Mesodermal cell (in vitro differentiated cells): Measurements from ENCODE around the gene MMP14.

ENCODE experiments used
- H3K27ac ChIP-seq: 2 replicates; pipeline ENCODE4 v1.7.0; 2013; ENCODE audit warnings: mild to moderate bottlenecking, low read depth, low read length, moderate library complexity; ENCODE audit not compliant: severe bottlenecking
- H3K36me3 ChIP-seq: 2 replicates; pipeline ENCODE4 v1.7.1; 2013; ENCODE audit warnings: mild to moderate bottlenecking, low read length, moderate library complexity; ENCODE audit not compliant: control insufficient read depth, insufficient read depth
- H3K4me1 ChIP-seq: one replicate; pipeline ENCODE4 v1.7.1; 2013; ENCODE audit warnings: mild to moderate bottlenecking, low read length; ENCODE audit not compliant: insufficient read depth, control insufficient read depth, poor library complexity, severe bottlenecking
- H3K4me3 ChIP-seq: 2 replicates; pipeline ENCODE4 v1.7.0; 2013; ENCODE audit warnings: low read length, control low read depth, mild to moderate bottlenecking; ENCODE audit not compliant: insufficient read depth, poor library complexity, severe bottlenecking; ENCODE audit errors: extremely low read depth
- H3K9me3 ChIP-seq: 2 replicates; pipeline ENCODE4 v1.7.1; 2013; ENCODE audit warnings: mild to moderate bottlenecking, low read length, moderate library complexity; ENCODE audit not compliant: control insufficient read depth
- WGBS, 2 experiments: methylation state at CpG; one replicate each; pipeline ENCODE4 v1.1.5; 2013; ENCODE audit warnings: missing lambda C conversion rate in 2 of 2; ENCODE audit not compliant: insufficient coverage in 2 of 2; 5-methylcytosine and 5-hydroxymethylcytosine counted together

The MMP14 gene

DNA sequence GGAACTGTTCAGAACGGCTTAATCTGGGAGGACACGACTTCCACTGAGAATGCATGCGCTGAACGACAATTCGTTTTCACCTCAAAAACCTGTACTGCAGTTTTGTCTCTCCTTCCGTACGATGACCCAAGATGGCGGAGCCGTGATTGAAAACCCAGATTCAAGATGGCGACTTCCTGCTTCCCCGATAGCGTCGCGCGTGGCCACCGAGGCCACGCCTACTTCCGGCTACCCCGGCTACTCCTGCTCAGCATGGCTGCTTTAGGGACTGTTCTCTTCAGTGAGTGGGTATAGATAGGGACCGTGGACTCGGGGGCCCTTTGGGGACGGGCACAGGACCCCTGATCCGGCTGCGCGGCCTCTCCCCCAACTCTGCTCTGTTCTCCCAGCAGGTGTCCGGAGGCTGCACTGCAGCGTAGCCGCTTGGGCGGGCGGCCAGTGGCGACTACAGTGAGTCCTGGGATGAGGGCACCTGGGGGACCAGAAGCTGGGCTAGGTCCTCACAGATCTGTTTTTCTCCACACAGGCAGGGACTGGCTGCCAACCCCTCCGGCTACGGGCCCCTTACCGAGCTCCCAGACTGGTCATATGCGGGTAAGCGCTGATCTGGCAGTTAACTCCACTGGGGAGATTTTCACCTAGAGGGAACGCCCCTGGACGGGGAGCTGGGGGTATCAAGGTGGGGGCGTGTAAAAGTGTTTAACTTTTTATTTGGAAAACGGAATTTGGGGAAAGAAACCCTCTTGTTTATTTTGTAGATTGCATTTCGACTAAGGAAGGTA lies 6.5 kb upstream of the MMP14 start, which contains the start of gene MRPL52:
MRPL52 (plus strand) TSS at position 227 of the 782 bp plus-strand sequence; CDS start at position 253, 26 bp downstream.
- peak within 1 kb of the TSS; percentile 86 for H3K4me3 ChIP-seq
- peaks cover 7% of the 10 kb centered on the region for H3K4me1 ChIP-seq
- peaks cover 34% of the 10 kb centered on the region for H3K36me3 ChIP-seq
- H3K27ac ChIP-seq: peak within 1 kb of the TSS; percentile 23
- H3K9me3 ChIP-seq: no peaks in the 10 kb centered on the region
- 2% methylated on average over 33 to 38 of the region's 41 CpGs for WGBS, 2 experiments

DNA sequence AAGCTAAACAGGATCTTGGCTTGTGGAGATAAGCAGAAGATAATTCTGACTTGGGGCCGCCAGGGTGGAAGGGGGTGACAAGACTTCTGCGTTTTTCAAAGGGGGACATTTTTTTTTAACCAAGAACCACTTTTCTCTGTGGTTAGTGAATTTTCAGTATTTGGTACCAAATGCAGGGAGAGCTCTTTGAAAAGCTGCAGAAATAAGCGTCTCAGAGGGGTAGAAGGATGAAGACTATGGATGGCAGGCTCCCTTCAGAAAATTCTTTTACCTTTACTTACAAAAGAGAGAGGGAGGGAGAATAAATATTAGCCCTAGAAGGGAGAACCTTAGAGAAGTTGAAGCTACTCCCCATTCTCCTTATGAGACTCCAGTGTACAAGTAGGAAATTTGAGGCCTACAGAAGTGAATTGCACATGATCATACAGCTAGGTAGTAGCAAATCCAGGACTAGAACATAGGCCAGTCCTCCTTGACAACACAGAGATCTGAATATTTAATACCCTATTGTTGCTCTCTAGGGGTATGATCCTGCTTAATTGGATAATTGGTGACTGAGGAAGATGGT lies 5.9 kb upstream of the MMP14 start:
- H3K4me3 ChIP-seq: peak overlapping the region; percentile 86
- H3K4me1 ChIP-seq: peaks cover 8% of the 10 kb centered on the region
- 40 to 58% methylated on average over 1 to 2 of the region's 3 CpGs for WGBS, 2 experiments
- H3K9me3 ChIP-seq: no peaks in the 10 kb centered on the region
- no peak overlapping the region for H3K27ac ChIP-seq
- H3K36me3 ChIP-seq: peaks cover 40% of the 10 kb centered on the region

DNA sequence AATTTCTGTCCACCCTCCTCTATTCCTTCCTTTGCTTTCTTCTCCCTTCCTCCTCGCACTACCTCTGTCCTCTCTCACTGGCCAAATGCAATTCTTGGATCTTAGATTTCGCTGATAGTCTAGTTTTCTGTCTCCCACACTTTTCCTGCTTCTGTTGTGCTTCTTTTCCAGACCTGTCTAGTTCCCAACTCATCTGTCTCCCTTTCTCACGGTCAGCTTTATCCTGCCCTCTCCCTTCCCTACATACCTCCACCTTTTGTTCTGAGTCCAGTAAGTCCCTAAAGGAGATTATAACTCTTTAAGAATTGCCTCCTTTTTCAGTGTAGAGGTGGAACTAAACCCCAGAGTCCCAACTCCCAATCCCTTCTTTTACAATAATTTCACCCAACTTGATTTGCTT lies 880 bp upstream of the MMP14 start:
- Histone ChIP-seq H3K27ac (peak overlapping the region; percentile 86), H3K4me3 (peak overlapping the region; percentile 92), H3K9me3 (no peaks in the 10 kb centered on the region), H3K4me1 (peaks cover 34% of the 10 kb centered on the region), H3K36me3 (peaks cover 70% of the 10 kb centered on the region)
- WGBS, 2 experiments: 86 to 93% methylated on average over 3 of the region's 3 CpGs

DNA sequence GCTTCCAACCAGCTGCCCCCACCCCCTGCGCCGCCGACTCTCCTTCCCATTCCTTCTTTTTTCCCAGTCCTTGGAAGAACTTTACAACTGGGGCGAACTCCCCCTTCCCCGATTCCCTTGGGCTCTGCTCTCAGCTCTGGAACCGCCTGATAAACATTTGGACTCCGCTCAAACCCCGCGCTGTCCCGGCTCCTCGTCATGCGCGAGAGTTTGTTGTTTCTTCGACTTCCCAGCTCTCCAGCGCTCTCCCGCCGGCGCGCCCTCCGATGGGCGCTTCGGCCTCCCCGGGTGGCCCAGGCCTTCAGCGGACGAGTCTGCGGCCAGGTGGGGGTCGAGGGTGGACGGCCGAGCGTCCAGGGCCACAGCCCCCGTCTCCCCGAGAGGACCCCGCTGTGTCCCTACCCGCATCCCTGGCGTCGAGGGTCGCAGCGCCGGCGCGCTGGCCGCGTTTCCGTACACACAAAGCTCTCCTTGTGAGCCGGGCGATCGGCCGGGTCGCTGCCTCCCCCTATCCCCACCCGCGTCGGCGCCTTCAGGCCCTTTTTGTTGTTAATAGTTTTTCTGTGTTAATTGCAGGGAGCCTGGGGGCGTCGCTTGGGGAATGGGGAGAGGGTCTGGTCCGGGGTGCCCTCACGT lies 847 bp downstream of the MMP14 start:
- Histone ChIP-seq H3K4me3 (peak overlapping the region; percentile 92), H3K36me3 (peaks cover 75% of the 10 kb centered on the region), H3K27ac (peak overlapping the region; percentile 86), H3K4me1 (peaks cover 31% of the 10 kb centered on the region), H3K9me3 (no peaks in the 10 kb centered on the region)
- 0 to 2% methylated on average over 26 to 45 of the region's 57 CpGs for WGBS, 2 experiments

DNA sequence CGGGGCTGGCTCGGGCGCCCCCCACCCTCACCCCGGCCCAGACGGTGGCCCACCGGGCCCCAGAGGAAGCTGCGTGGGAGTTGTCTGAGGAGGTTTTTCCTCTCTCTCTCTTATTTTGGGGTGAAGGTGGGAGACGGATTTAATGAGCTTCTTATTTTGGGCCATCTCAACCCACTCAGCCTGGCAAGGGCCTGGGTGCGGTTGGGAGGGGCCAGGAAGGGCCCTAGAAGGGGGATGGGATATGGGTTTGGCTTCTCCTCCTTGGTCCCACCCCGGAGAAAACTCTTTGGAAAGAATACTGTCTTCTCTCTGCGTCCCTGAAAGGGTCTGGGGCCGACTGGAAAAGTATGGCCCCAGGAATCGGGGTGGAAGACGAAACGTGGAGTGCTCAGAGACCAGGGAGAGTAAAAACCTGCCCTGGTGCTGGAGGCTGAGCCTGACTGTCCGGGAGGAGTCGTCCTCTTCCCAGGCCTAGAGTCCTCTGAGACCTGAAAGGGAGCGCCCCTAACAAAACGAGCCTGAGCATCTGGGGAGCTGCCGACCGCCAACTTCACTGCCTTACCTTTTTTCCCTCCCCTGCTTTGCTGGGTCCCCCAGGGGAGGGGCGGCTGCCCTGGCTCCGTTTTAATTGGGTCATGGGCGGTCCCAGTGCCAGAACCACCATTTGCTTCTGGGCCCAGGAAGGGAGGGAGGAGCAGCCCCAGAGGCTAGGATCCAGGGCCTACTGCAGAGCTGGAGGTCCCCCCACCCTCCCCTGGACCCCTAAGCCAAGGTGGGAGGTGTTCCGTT lies 1.6 kb downstream of the MMP14 start:
- no peak overlapping the region for H3K27ac ChIP-seq

DNA sequence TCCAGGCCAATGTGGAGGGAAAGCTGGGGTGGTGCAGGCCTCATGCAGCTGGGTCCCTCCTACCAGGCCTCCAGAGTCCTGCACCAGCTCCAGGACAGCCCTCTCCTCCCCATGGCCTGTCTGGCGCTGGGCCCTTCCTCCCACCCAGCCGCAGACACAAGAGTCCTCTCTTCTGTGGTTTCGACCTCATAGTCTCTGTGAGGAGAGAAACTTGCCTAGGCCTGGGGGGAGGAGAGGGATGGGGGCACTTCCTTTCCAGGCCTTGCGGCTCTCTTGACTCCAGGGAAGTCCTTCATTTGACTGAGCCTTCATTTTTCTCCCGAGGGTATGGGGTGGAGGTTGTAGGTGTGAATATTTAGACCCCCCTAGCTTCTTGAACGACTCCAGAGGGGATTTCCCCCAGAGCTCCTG lies 2.3 kb downstream of the MMP14 start:
- peak overlapping the region; percentile 92 for H3K4me3 ChIP-seq
- H3K27ac ChIP-seq: no peak overlapping the region
- peaks cover 79% of the 10 kb centered on the region for H3K36me3 ChIP-seq
- no peaks in the 10 kb centered on the region for H3K9me3 ChIP-seq
- peaks cover 31% of the 10 kb centered on the region for H3K4me1 ChIP-seq
- WGBS, 2 experiments: 40 to 86% methylated on average over 1 to 2 of the region's 6 CpGs

More for the DNA sequence above, 1.6 kb downstream of the MMP14 start:
- WGBS, 2 experiments: 27 to 33% methylated on average over 12 to 15 of the region's 25 CpGs
- Histone ChIP-seq H3K9me3 (no peaks in the 10 kb centered on the region), H3K4me3 (peak overlapping the region; percentile 92), H3K36me3 (peaks cover 77% of the 10 kb centered on the region), H3K4me1 (peaks cover 31% of the 10 kb centered on the region)

DNA sequence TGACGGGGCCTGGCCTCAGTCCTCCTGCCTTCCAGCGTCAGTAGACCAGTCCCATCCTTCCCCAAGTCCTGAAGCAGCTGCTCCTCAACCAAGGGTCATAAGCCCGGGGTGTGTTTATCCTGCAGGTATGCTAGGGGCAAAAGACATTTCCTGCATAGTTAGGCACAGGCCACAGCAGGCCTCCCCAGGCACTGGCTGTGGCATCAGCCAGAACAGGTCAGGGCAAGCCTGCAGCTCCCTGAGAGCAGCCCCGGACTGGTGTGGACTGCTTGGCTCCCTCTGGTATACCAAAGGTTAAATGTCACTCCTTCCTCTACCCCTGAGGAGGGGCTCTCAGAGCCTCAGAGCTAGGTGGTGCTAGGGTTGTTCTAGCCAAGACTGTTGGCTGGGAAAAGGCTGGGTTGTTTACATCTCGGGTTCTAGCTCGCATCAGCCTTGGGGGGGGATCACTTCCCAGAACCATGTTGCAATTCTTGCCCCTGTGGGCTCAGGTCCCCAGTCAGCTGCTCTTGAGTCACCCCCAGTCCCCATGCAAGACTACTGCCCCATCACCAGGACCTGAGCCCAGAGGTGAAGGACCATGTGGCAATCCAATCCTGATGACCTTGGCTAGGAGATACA lies 2.9 kb downstream of the MMP14 start:
- H3K4me1 ChIP-seq: peaks cover 31% of the 10 kb centered on the region
- H3K27ac ChIP-seq: no peak overlapping the region
- WGBS, 2 experiments: 91 to 97% methylated on average over 6 of the region's 6 CpGs
- H3K36me3 ChIP-seq: peaks cover 79% of the 10 kb centered on the region
- H3K4me3 ChIP-seq: peak overlapping the region; percentile 92
- no peaks in the 10 kb centered on the region for H3K9me3 ChIP-seq

DNA sequence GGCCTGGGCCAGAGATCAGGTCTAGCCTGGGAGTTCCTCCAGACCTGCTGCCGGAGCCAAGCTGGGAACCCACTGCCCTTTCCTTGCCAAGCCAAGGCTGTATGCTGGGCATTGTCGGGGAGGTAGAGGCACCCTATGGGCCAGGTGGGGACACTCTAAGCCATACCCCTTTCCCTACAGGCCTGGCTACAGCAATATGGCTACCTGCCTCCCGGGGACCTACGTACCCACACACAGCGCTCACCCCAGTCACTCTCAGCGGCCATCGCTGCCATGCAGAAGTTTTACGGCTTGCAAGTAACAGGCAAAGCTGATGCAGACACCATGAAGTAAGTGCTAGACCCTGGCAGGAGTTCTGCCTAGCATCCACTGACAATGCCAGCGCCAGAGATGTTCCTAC lies 4.9 kb downstream of the MMP14 start:
- H3K36me3 ChIP-seq: peaks cover 88% of the 10 kb centered on the region
- WGBS, 2 experiments: 94 to 95% methylated on average over 9 of the region's 9 CpGs
- no peak overlapping the region for H3K27ac ChIP-seq
- H3K9me3 ChIP-seq: no peaks in the 10 kb centered on the region
- H3K4me1 ChIP-seq: peaks cover 23% of the 10 kb centered on the region
- no peak overlapping the region for H3K4me3 ChIP-seq

DNA sequence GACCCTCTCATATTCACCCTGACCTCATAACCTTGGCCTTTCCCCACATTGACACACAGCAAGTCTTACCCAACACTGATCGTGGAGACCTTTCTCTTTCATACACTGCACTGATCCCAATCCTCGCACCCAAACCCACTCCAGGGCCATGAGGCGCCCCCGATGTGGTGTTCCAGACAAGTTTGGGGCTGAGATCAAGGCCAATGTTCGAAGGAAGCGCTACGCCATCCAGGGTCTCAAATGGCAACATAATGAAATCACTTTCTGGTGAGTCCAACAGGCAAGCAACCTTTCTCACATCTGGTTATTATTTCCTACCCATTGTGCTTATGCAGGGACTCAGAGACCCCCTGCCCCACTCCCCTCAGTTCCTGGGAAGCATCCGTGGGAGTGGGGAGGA lies 5.4 kb downstream of the MMP14 start:
- WGBS, 2 experiments: 94 to 99% methylated on average over 7 of the region's 8 CpGs
- peaks cover 93% of the 10 kb centered on the region for H3K36me3 ChIP-seq

More for the DNA sequence above, 5.4 kb downstream of the MMP14 start:
- H3K27ac ChIP-seq: no peak overlapping the region
- H3K4me3 ChIP-seq: no peak overlapping the region
- peaks cover 28% of the 10 kb centered on the region for H3K4me1 ChIP-seq
- H3K9me3 ChIP-seq: no peaks in the 10 kb centered on the region
